OCI-LY7 (cell line): ENCODE results near the gene SCGB3A1.

Experiments
- CTCF ChIP-seq: fragments of 200-600 bp; sonication (generic); conservative IDR thresholded peaks from 2 replicates; pipeline ENCODE4 v1.5.1; 2014; ENCODE audit warnings: mild to moderate bottlenecking, antibody characterized with exemption, low read length, moderate library complexity, mixed read lengths
- EZH2phosphoT487 ChIP-seq: fragments of 200-600 bp; sonication (generic); IDR thresholded peaks from 2 replicates; pipeline ENCODE4 v1.6.1; 2018; ENCODE audit warnings: low read depth, borderline replicate concordance, mild to moderate bottlenecking, mixed run types, antibody characterized with exemption, low read length, moderate library complexity, mixed read lengths

GRCh38 chr5:180623411-180623834 lies 32.1 kb upstream of the SCGB3A1 start:
- no peak for TF ChIP-seq CTCF
- no peak for TF ChIP-seq EZH2phosphoT487
